Esophagus squamous epithelium (tissue), 5 donors: ENCODE measurements around the gene SFTPB. TPM values are rescaled to one million over a fixed set of nuclear protein-coding genes. Genes with fewer than 3 reads are reported as not detected.

Source experiments
- DNase-seq: peaks from one replicate; lab custom pipeline; 2025; lab: John Stamatoyannopoulos, UW
- H3K27ac ChIP-seq, 4 donors: fragments of 200-600 bp; sonication (generic); one replicate each; pipeline ENCODE4 v1.5.1; 2016 to 2019; ENCODE audit warnings: mild to moderate bottlenecking in 1 of 4
- H3K27me3 ChIP-seq, 4 donors: fragments of 200-600 bp; sonication (generic); 1 replicate in 3 of 4; 2 replicates in 1 of 4; pipeline versions ENCODE4 v1.5.1 to v1.6.0; 2017 to 2021; ENCODE audit warnings: antibody characterized with exemption in 1 of 4
- H3K36me3 ChIP-seq, 3 donors: fragments of 200-600 bp; sonication (generic); one replicate each; pipeline ENCODE4 v1.5.1; 2016 to 2019
- H3K4me1 ChIP-seq, 3 donors: fragments of 200-600 bp; sonication (generic); one replicate each; pipeline ENCODE4 v1.5.1; 2017 to 2019
- H3K4me3 ChIP-seq, 4 donors: fragments of 200-600 bp; sonication (generic); 1 replicate in 3 of 4; 2 replicates in 1 of 4; pipeline ENCODE4 v1.5.1; 2016 to 2019; ENCODE audit warnings: mild to moderate bottlenecking in 2 of 4, moderate library complexity in 1 of 4
- H3K9me3 ChIP-seq, 3 donors: fragments of 200-600 bp; sonication (generic); one replicate each; pipeline ENCODE4 v1.5.1; 2016 to 2019
- POLR2A ChIP-seq, 4 donors: fragments of 450-650 bp; IDR thresholded peaks; one replicate each; pipeline ENCODE4 v1.6.1; 2017; ENCODE audit warnings: antibody characterized with exemption in 4 of 4, mild to moderate bottlenecking in 4 of 4, moderate library complexity in 3 of 4
- WGBS, 2 donors: methylation state at CpG; one replicate each; pipeline ENCODE4 v1.1.5; 2018; 5-methylcytosine and 5-hydroxymethylcytosine counted together
- intact Hi-C: fragments of 100-400 bp; cut with DNase I; formaldehyde crosslinking; loops from one replicate; pipeline ENCODE4 v1.15.0; 2022
- total RNA-seq, 4 donors: library from RNA; depleted of rRNA; stranded (reverse); fragments of >200 nt; gene quantifications; one replicate each; pipeline ENCODE4 v1.1.0, GENCODE V29; 2016
- TF ChIP-seq, protein P1 (sequence below), 6 experiments: fragments of 450-650 bp in 4 of 6; fragments of 200-600 bp in 2 of 6; sonication (generic) in 2 of 6; IDR thresholded peaks; one replicate each; pipeline ENCODE4 v1.5.1; 2016 to 2019; ENCODE audit warnings: antibody characterized with exemption in 6 of 6, mild to moderate bottlenecking in 4 of 6, moderate library complexity in 4 of 6
- donor health status: DM: yes; HTN: yes; CAD: no.

Gene SFTPB
- total RNA-seq, 4 donors from 2014 or later = not detected

DNA sequence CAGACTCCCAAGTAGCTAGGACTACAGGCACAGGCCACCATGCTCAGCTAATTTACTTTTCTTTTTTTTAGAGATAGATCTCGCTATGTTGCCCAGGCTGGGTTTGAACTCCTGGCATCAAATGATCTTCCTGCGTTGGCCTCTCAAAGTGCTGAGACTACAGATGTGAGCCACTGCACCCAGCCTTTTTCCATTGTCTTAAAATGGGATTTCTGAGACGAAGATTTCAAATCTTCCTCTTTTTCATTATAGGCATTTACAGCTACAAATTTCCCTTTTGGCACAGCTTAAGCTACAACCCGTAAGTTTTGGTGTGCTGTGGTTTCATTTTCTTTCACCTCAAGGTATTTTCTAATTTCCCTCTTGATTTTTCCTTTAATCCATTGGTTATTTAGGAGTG, 34.8 kb upstream of the SFTPB start:
- Histone ChIP-seq H3K27ac (peak overlapping the region in 1 of 4 donors; percentile 13), H3K4me1 (peaks cover 4 to 39% (median 20%) of the 10 kb centered on the region in 3 donors), H3K9me3 (no peaks in the 10 kb centered on the region), H3K36me3 (no peaks in the 10 kb centered on the region), H3K27me3 (no peaks in the 10 kb centered on the region), H3K4me3 (no peak overlapping the region)
- intact Hi-C loops = no loop called here
- TF ChIP-seq, protein P1, sequence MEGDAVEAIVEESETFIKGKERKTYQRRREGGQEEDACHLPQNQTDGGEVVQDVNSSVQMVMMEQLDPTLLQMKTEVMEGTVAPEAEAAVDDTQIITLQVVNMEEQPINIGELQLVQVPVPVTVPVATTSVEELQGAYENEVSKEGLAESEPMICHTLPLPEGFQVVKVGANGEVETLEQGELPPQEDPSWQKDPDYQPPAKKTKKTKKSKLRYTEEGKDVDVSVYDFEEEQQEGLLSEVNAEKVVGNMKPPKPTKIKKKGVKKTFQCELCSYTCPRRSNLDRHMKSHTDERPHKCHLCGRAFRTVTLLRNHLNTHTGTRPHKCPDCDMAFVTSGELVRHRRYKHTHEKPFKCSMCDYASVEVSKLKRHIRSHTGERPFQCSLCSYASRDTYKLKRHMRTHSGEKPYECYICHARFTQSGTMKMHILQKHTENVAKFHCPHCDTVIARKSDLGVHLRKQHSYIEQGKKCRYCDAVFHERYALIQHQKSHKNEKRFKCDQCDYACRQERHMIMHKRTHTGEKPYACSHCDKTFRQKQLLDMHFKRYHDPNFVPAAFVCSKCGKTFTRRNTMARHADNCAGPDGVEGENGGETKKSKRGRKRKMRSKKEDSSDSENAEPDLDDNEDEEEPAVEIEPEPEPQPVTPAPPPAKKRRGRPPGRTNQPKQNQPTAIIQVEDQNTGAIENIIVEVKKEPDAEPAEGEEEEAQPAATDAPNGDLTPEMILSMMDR (IDR thresholded peaks at IDR 0.05) = no peak
- no peak for TF ChIP-seq POLR2A (IDR thresholded peaks at IDR 0.05)
- 63 to 72% methylated on average over 4 of the region's 4 CpGs for WGBS, 2 donors
- no peak for DNase-seq

DNA sequence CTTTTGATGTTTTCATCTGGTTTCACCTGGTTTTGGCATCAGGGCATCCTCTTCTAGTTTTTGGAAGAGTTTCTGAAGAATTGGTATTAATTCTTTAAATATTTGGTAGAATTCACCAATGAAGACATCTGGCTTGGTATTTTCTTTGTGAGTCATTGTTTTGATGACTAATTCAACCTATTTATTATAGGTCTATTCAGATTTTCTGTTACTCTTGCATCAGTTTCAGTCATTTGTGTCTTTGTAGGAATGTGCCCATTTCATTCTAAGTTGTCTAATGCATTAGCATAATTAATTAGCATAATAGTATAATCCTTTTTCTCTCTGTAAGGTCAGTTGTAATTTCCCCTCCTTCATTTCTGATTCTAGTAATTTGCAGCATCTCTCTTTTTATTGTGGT, 34.2 kb upstream of the SFTPB start:
- DNase-seq = no peak
- H3K27me3 ChIP-seq = no peaks in the 10 kb centered on the region
- intact Hi-C loops = no loop called here
- peak overlapping the region in 1 of 4 donors; percentile 13 for H3K27ac ChIP-seq
- H3K4me3 ChIP-seq = no peak overlapping the region
- no peaks in the 10 kb centered on the region for H3K9me3 ChIP-seq
- TF ChIP-seq POLR2A (IDR thresholded peaks at IDR 0.05) = no peak
- TF ChIP-seq, protein P1 (IDR thresholded peaks at IDR 0.05) = no peak
- no peaks in the 10 kb centered on the region for H3K36me3 ChIP-seq
- peaks cover 4 to 35% (median 20%) of the 10 kb centered on the region in 3 donors for H3K4me1 ChIP-seq

DNA sequence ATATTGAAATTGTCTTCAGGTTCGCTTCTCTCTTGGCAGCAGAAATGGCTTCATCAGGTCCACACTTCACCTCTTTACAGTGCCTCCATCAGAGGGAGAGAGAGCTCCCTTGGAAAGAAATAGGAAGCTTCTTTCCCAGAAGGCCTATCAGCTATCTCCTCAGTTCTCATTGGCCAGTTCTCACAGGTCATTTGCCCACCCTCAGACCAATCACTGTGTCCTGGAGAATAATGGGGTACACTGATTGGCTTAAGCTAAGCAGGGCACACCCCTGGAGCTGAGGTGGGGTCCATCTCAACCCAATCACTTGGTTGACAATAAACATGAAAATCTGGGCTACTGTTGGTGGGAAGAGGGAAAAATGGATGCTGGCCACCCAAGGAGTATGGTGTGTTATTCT, 31.3 kb upstream of the SFTPB start:
- TF ChIP-seq POLR2A (IDR thresholded peaks at IDR 0.05) = no peak
- TF ChIP-seq, protein P1 (IDR thresholded peaks at IDR 0.05) = no peak
- no peak for DNase-seq
- H3K4me1 ChIP-seq = peaks cover 0 to 11% (median 0%) of the 10 kb centered on the region in 3 donors
- H3K36me3 ChIP-seq = no peaks in the 10 kb centered on the region
- no peaks in the 10 kb centered on the region for H3K9me3 ChIP-seq
- H3K27ac ChIP-seq = no peak overlapping the region
- H3K27me3 ChIP-seq = no peaks in the 10 kb centered on the region
- 83 to 94% methylated on average over 1 of the region's 1 CpG for WGBS, 2 donors
- no peak overlapping the region for H3K4me3 ChIP-seq
- intact Hi-C loops = no loop called here

DNA sequence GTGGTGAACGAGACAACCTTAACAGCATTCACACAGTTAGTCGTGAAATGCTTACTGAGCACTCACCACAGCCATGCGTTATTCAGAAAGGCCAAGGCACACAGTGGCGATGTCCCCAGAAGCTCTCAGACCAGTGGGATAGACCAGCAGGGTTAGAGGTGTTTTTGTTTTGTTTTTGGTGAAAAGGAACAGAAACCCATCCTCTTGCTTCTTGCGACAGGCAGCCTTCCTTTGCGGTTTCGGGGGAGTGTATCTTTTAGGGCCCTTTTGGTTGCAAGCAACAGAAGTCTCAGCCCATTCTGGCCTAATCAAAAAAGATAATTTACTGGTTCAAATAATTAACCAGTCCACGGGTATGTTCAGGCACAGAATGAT, 30.9 kb upstream of the SFTPB start:
- no peaks in the 10 kb centered on the region for H3K36me3 ChIP-seq
- H3K27ac ChIP-seq = no peak overlapping the region
- WGBS, 2 donors = 66 to 95% methylated on average over 4 to 8 of the region's 8 CpGs
- H3K9me3 ChIP-seq = no peaks in the 10 kb centered on the region
- intact Hi-C loops = no loop called here
- no peaks in the 10 kb centered on the region for H3K27me3 ChIP-seq
- H3K4me1 ChIP-seq = peaks cover 0 to 11% (median 0%) of the 10 kb centered on the region in 3 donors
- no peak overlapping the region for H3K4me3 ChIP-seq
- no peak for DNase-seq
- TF ChIP-seq, protein P1 (IDR thresholded peaks at IDR 0.05) = no peak
- TF ChIP-seq POLR2A (IDR thresholded peaks at IDR 0.05) = no peak

DNA sequence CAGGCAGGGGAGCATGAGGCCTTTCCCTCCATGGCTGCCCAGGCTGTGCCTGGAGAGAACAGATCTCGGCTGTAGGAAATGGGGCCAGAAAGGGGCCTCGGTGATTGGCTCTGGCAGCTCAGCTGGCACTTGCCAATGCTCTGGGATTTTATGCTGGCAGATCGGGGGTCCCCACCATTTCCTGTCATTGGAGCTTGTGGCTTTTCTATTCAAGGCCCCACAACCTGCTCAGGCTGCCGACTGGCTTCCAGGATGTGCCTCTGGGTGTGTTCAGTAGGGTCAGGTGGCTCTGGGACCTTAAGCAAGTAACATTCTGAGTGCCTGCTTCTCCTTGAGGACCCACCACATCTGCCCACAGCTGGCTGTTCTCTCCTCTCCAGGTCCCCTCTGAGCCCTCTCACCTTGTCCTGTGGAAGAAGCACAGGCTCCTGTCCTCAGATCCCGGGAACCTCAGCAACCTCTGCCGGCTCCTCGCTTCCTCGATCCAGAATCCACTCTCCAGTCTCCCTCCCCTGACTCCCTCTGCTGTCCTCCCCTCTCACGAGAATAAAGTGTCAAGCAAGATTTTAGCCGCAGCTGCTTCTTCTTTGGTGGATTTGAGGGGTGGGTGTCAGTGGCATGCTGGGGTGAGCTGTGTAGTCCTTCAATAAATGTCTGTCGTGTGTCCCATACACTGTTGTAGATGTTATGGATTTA, 30.3 kb upstream of the SFTPB start:
- H3K9me3 ChIP-seq = no peaks in the 10 kb centered on the region
- H3K4me1 ChIP-seq = peaks cover 0 to 11% (median 0%) of the 10 kb centered on the region in 3 donors
- H3K36me3 ChIP-seq = no peaks in the 10 kb centered on the region
- TF ChIP-seq, protein P1 (IDR thresholded peaks at IDR 0.05) = no peak
- TF ChIP-seq POLR2A (IDR thresholded peaks at IDR 0.05) = no peak
- no peaks in the 10 kb centered on the region for H3K27me3 ChIP-seq
- no peak for DNase-seq
- intact Hi-C loops = no loop called here
- H3K4me3 ChIP-seq = no peak overlapping the region
- 64 to 88% methylated on average over 6 to 10 of the region's 11 CpGs for WGBS, 2 donors
- H3K27ac ChIP-seq = no peak overlapping the region
